HCT116 (cell line): ENCODE results near the gene AP1M1. TPM values are rescaled to one million over a fixed set of nuclear protein-coding genes. Genes with fewer than 3 reads are reported as not detected.

Experiments
- ATAC-seq: fragments of 200-7000 bp; cut with Tn5 transposase; 2 replicates; pipeline ENCODE4 v1.9.1; 2020; ENCODE audit warnings: mild to moderate bottlenecking, moderate library complexity
- BruUV-seq: library from RNA; stranded (reverse); fragments of 400-500 nt; replicated peaks from 2 replicates; lab custom pipeline; 2021; lab: Mats Ljungman, UMichigan
- CTCF ChIA-PET: fragments of 300-600 bp; sonication (Branson Sonifier 250); formaldehyde crosslinking; loops from one replicate; lab custom pipeline; 2021; ENCODE audit warnings: antibody characterized with exemption; lab: Charles Lee
- POLR2A ChIA-PET: fragments of 300-600, 350-600 bp; sonication (Branson Sonifier 250); formaldehyde crosslinking; loops from one replicate; lab custom pipeline; 2021; ENCODE audit warnings: antibody characterized with exemption; lab: Charles Lee
- RAD21 ChIA-PET, 2 experiments: fragments of 300-600 bp; sonication (Branson Sonifier 250); formaldehyde crosslinking; loops; one replicate each; lab custom pipeline; 2023; ENCODE audit warnings: low total read pairs in 2 of 2; ENCODE audit not compliant: uncharacterized antibody in 2 of 2, unreplicated experiment in 2 of 2, low non-redundant PET in 1 of 2; lab: Charles Lee
- DNase-seq: peaks from one replicate; pipeline ENCODE4 v3.0.0-alpha.2; 2010; ENCODE audit warnings: low read depth, low spot score
- H2AFZ ChIP-seq: fragments of 200-600 bp; shearing (Covaris generic), sonication (generic); 2 replicates; pipeline ENCODE4 v1.6.1; 2017; ENCODE audit warnings: low read depth, mixed run types, mixed read lengths, antibody characterized with exemption, low read length; ENCODE audit not compliant: poor library complexity, severe bottlenecking
- H3K27ac ChIP-seq: 2 replicates; pipeline ENCODE4 v1.5.1; 2012; ENCODE audit warnings: low read depth, low read length
- H3K27me3 ChIP-seq: fragments of 200-600 bp; sonication (generic); 2 replicates; pipeline ENCODE4 v1.6.1; 2016; ENCODE audit warnings: mixed run types, low read length, mixed read lengths; ENCODE audit not compliant: insufficient read depth
- H3K36me3 ChIP-seq, 2 experiments: fragments of 200-500 bp in 1 of 2; fragments of 200-600 bp in 1 of 2; sonication (Bioruptor generic) in 1 of 2; sonication (generic) in 1 of 2; 2 replicates each; pipeline versions ENCODE4 v1.5.1 to v1.6.1; 2014 to 2016; ENCODE audit warnings: low read length in 2 of 2, inconsistent platforms in 1 of 2, mixed read lengths in 1 of 2, mixed run types in 1 of 2; ENCODE audit not compliant: insufficient read depth in 2 of 2, control insufficient read depth in 1 of 2
- H3K4me1 ChIP-seq, 2 experiments: fragments of 200-600 bp in 1 of 2; sonication (generic) in 1 of 2; 2 replicates each; pipeline versions ENCODE4 v1.5.1 to v1.6.1; 2012 to 2017; ENCODE audit warnings: low read length in 2 of 2, inconsistent platforms in 1 of 2, mild to moderate bottlenecking in 1 of 2, mixed read lengths in 1 of 2, mixed run types in 1 of 2, moderate library complexity in 1 of 2; ENCODE audit not compliant: insufficient read depth in 2 of 2, control insufficient read depth in 1 of 2
- H3K4me2 ChIP-seq: fragments of 200-600 bp; sonication (generic); 2 replicates; pipeline ENCODE4 v1.6.1; 2017; ENCODE audit warnings: mixed run types, low read length, mixed read lengths
- H3K4me3 ChIP-seq, 2 experiments: fragments of 200-600 bp in 1 of 2; sonication (generic) in 1 of 2; replicated peaks in 1 of 2; 2 replicates each; pipeline ENCODE4 v1.5.1; 2011 to 2016; ENCODE audit warnings: low read length in 2 of 2, control low read depth in 1 of 2, low read depth in 1 of 2, mild to moderate bottlenecking in 1 of 2, mixed read lengths in 1 of 2, mixed run types in 1 of 2
- H3K79me2 ChIP-seq: fragments of 200-600 bp; sonication (generic); 2 replicates; pipeline ENCODE4 v1.6.1; 2017; ENCODE audit warnings: mild to moderate bottlenecking, mixed run types, low read length, moderate library complexity, mixed read lengths; ENCODE audit not compliant: insufficient read depth
- H3K9ac ChIP-seq: fragments of 200-600 bp; sonication (generic); 2 replicates; pipeline ENCODE4 v1.6.1; 2016; ENCODE audit warnings: low read length, mixed read lengths
- H3K9me2 ChIP-seq: fragments of 200-600 bp; sonication (generic), shearing (Covaris generic); 2 replicates; pipeline ENCODE4 v1.6.1; 2017; ENCODE audit warnings: mixed run types, mild to moderate bottlenecking, moderate library complexity; ENCODE audit not compliant: insufficient read depth
- H3K9me3 ChIP-seq, 2 experiments: fragments of 200-500 bp in 1 of 2; fragments of 200-600 bp in 1 of 2; sonication (Bioruptor generic) in 1 of 2; sonication (generic) in 1 of 2; 2 replicates each; pipeline ENCODE4 v1.6.1; 2014 to 2017; ENCODE audit warnings: low read length in 2 of 2, mixed read lengths in 2 of 2, inconsistent platforms in 1 of 2, low read depth in 1 of 2, mild to moderate bottlenecking in 1 of 2, mixed run types in 1 of 2, moderate library complexity in 1 of 2; ENCODE audit not compliant: control insufficient read depth in 1 of 2, insufficient read depth in 1 of 2
- H4K20me1 ChIP-seq: fragments of 200-600 bp; sonication (generic), shearing (Covaris generic); 2 replicates; pipeline ENCODE4 v1.6.1; 2017; ENCODE audit warnings: mixed run types, mild to moderate bottlenecking, moderate library complexity; ENCODE audit not compliant: insufficient read depth
- ATF3 ChIP-seq: IDR thresholded peaks from 2 replicates; pipeline ENCODE4 v1.6.1; 2012
- CBX3 ChIP-seq: IDR thresholded peaks from 2 replicates; pipeline ENCODE4 v1.6.1; 2012; ENCODE audit warnings: low read depth
- CTCF ChIP-seq, 3 experiments: fragments of 200-600 bp in 1 of 3; sonication (generic) in 1 of 3; IDR thresholded peaks in 2 of 3; conservative IDR thresholded peaks in 1 of 3; 2 replicates each; pipeline ENCODE4 v1.5.1; 2012 to 2017; ENCODE audit warnings: low read depth in 2 of 3, low read length in 2 of 3, antibody characterized with exemption in 1 of 3, borderline replicate concordance in 1 of 3, control low read depth in 1 of 3, mild to moderate bottlenecking in 1 of 3, mixed read lengths in 1 of 3, mixed run types in 1 of 3, moderate library complexity in 1 of 3; ENCODE audit not compliant: insufficient read depth in 1 of 3
- ELF1 ChIP-seq: IDR thresholded peaks from 2 replicates; pipeline ENCODE4 v1.6.1; 2012; ENCODE audit warnings: low read depth, borderline replicate concordance
- EZH2phosphoT487 ChIP-seq: fragments of 200-600 bp; IDR thresholded peaks from 2 replicates; pipeline ENCODE4 v1.6.1; 2018; ENCODE audit warnings: antibody characterized with exemption, borderline replicate concordance
- FOSL1 ChIP-seq: IDR thresholded peaks from 2 replicates; pipeline ENCODE4 v1.6.1; 2012; ENCODE audit warnings: low read depth
- POLR2AphosphoS5 ChIP-seq: IDR thresholded peaks from 2 replicates; pipeline ENCODE4 v1.6.1; 2011; ENCODE audit warnings: mild to moderate bottlenecking, low read depth, low read length, moderate library complexity
- RAD21 ChIP-seq: IDR thresholded peaks from 2 replicates; pipeline ENCODE4 v1.6.1; 2012; ENCODE audit warnings: low read depth, mild to moderate bottlenecking
- REST ChIP-seq: IDR thresholded peaks from 2 replicates; pipeline ENCODE4 v1.6.1; 2012; ENCODE audit warnings: low read depth
- SIN3A ChIP-seq: IDR thresholded peaks from 2 replicates; pipeline ENCODE4 v1.6.1; 2012; ENCODE audit warnings: low read depth
- SRF ChIP-seq: IDR thresholded peaks from 2 replicates; pipeline ENCODE4 v1.6.1; 2012; ENCODE audit warnings: low read depth
- TCF7L2 ChIP-seq: IDR thresholded peaks from 2 replicates; pipeline ENCODE4 v1.7.0; 2011; ENCODE audit warnings: borderline replicate concordance, inconsistent platforms; ENCODE audit not compliant: insufficient read depth, insufficient read length; ENCODE audit errors: extremely low read depth
- intact Hi-C: fragments of 100-400 bp; cut with micrococcal nuclease; formaldehyde crosslinking; loops from 2 replicates; pipeline ENCODE4 v1.10.0; 2022
- total RNA-seq: library from RNA; stranded (reverse); gene quantifications from one replicate; pipeline ENCODE4 v1.2.1, GENCODE V29; 2021; ENCODE audit not compliant: unreplicated experiment

Gene AP1M1
- total RNA-seq, 1 experiment from 2014 or later: 50.0 TPM

GRCh38 chr19:16252459-16253205 is 54.9 kb downstream of the AP1M1 start:
- Histone ChIP-seq H3K4me3 (no peak overlapping the region), H3K27me3 (no peaks in the 10 kb centered on the region), H3K4me1 (peaks cover 0 to 8% of the 10 kb centered on the region in 2 experiments; a peak in 2 of 4 replicates), H3K9me3 (peaks cover 0 to 3% of the 10 kb centered on the region in 2 experiments; a peak in 1 of 4 replicates), H3K9me2 (no peaks in the 10 kb centered on the region), H3K27ac (no peak overlapping the region), H3K9ac (no peak overlapping the region), H3K79me2 (no peaks in the 10 kb centered on the region), H3K36me3 (no peaks in the 10 kb centered on the region), H2AFZ (no peak overlapping the region), H4K20me1 (no peaks in the 10 kb centered on the region), H3K4me2 (no peak overlapping the region)
- no peak for ATAC-seq
- RAD21 ChIA-PET: no interaction called here
- no peak for DNase-seq
- intact Hi-C loops: no loop called here
- no TSS peak for BruUV-seq
- POLR2A ChIA-PET: no interaction called here
- CTCF ChIA-PET: no interaction called here
- no peak for TF ChIP-seq TCF7L2
- TF ChIP-seq EZH2phosphoT487: no peak
- TF ChIP-seq CTCF (IDR thresholded peaks at IDR 0.05 in 2 of 3, conservative IDR thresholded peaks at IDR 0.05 in 1 of 3; ENCODE audit: borderline replicate concordance in 1 of 3, insufficient read depth in 1 of 3, low read depth in 2 of 3, low read length in 2 of 3): no peak
- no peak for TF ChIP-seq SIN3A
- TF ChIP-seq SRF: no peak
- no peak for TF ChIP-seq CBX3

GRCh38 chr19:16254851-16255408 is 57.2 kb downstream of the AP1M1 start:
- DNase-seq: no peak
- RAD21 ChIA-PET: no interaction called here
- Histone ChIP-seq H3K79me2 (no peaks in the 10 kb centered on the region), H3K9me2 (no peaks in the 10 kb centered on the region), H2AFZ (no peak overlapping the region), H3K4me1 (peaks cover 0 to 5% of the 10 kb centered on the region in 2 experiments; a peak in 1 of 4 replicates), H3K9ac (no peak overlapping the region), H4K20me1 (no peaks in the 10 kb centered on the region), H3K27ac (no peak overlapping the region), H3K36me3 (no peaks in the 10 kb centered on the region), H3K4me2 (no peak overlapping the region), H3K9me3 (peaks cover 0 to 3% of the 10 kb centered on the region in 2 experiments; a peak in 1 of 4 replicates), H3K27me3 (no peaks in the 10 kb centered on the region), H3K4me3 (no peak overlapping the region)
- no TSS peak for BruUV-seq
- intact Hi-C loops: no loop called here
- CTCF ChIA-PET: no interaction called here
- POLR2A ChIA-PET: no interaction called here
- ATAC-seq: no peak
- no peak for TF ChIP-seq FOSL1
- TF ChIP-seq REST: no peak
- TF ChIP-seq RAD21: no peak
- no peak for TF ChIP-seq CBX3
- TF ChIP-seq POLR2AphosphoS5: no peak
- no peak for TF ChIP-seq ELF1
- no peak for TF ChIP-seq ATF3
- no peak for TF ChIP-seq TCF7L2
- TF ChIP-seq SRF: no peak
